GM03348 (cell line): Measurements from ENCODE around the gene RCHY1.
"Not testable (repeated sequence)": the region's sequence is repeated elsewhere in the genome, so short reads cannot be mapped to it uniquely, and the experiment has no call there.

Experiments
- DNase-seq: peaks from one replicate; pipeline ENCODE4 v3.0.0; 2012; ENCODE audit warnings: low spot score

Gene RCHY1

GRCh38 chr4:75514131-75514948, at the start of gene RCHY1, which contains the start of gene THAP6:
TSS of gene RCHY1 (minus strand) at chr4:75514403. CDS start at chr4:75514286, 117 bp downstream.
TSS of gene THAP6 (plus strand) at chr4:75514473. CDS start at chr4:75515453, 980 bp downstream.
- DNase-seq = peak; percentile 95

GRCh38 chr4:75561789-75562188, 47.6 kb upstream of the RCHY1 start:
- no peak for DNase-seq

- DNase-seq = no peak
These were observed 43.5 kb upstream of the RCHY1 start for GRCh38 chr4:75557696-75558095.

GRCh38 chr4:75555294-75556164, 41.3 kb upstream of the RCHY1 start, which contains the start of gene ODAPH:
TSS of gene ODAPH (plus strand) at chr4:75556066. CDS start at chr4:75556083, 17 bp downstream.
- DNase-seq = no peak

- no peak for DNase-seq
These were observed 38.2 kb upstream of the RCHY1 start for GRCh38 chr4:75552452-75552851.

GRCh38 chr4:75549019-75549418, 34.8 kb upstream of the RCHY1 start:
- no peak for DNase-seq

GRCh38 chr4:75547647-75548387, 33.6 kb upstream of the RCHY1 start:
- peak; percentile 26 for DNase-seq

GRCh38 chr4:75545526-75545925, 31.3 kb upstream of the RCHY1 start:
- peak; percentile 66 for DNase-seq

- DNase-seq = no peak
These were observed 30.7 kb upstream of the RCHY1 start for GRCh38 chr4:75544870-75545269.

- not testable (repeated sequence) for DNase-seq
These were observed 30.0 kb upstream of the RCHY1 start for GRCh38 chr4:75544220-75544619.

GRCh38 chr4:75542824-75543223, 28.6 kb upstream of the RCHY1 start:
- peak; percentile 60 for DNase-seq

GRCh38 chr4:75537308-75537707, 23.1 kb upstream of the RCHY1 start:
- not testable (repeated sequence) for DNase-seq

GRCh38 chr4:75533926-75534325, 19.7 kb upstream of the RCHY1 start:
- DNase-seq = not testable (repeated sequence)

GRCh38 chr4:75533339-75533887, 19.2 kb upstream of the RCHY1 start:
- DNase-seq = not testable (repeated sequence)

- DNase-seq = not testable (repeated sequence)
These were observed 17.4 kb upstream of the RCHY1 start for GRCh38 chr4:75531536-75532143.

- no peak for DNase-seq
These were observed 16.5 kb upstream of the RCHY1 start for GRCh38 chr4:75530556-75531322.

- no peak for DNase-seq
These were observed 13.3 kb upstream of the RCHY1 start for GRCh38 chr4:75527482-75527881.

- DNase-seq = no peak
These were observed 11.7 kb upstream of the RCHY1 start for GRCh38 chr4:75525910-75526309.

GRCh38 chr4:75525086-75525485, 10.9 kb upstream of the RCHY1 start:
- no peak for DNase-seq

- not testable (repeated sequence) for DNase-seq
These were observed 5.2 kb upstream of the RCHY1 start for GRCh38 chr4:75519452-75519851.
